Left cardiac atrium (tissue), 4 donors: Measurements from ENCODE around the gene PDGFD. TPM values are rescaled to one million over a fixed set of nuclear protein-coding genes. Genes with fewer than 3 reads are reported as not detected.
"Not testable (repeated sequence)": the region's sequence is repeated elsewhere in the genome, so short reads cannot be mapped to it uniquely, and the experiment has no call there.

Source experiments
- ATAC-seq, 2 donors: fragments of 200-7000 bp; cut with Tn5 transposase; one replicate each; pipeline ENCODE4 v1.9.1; 2020; ENCODE audit warnings: mild to moderate bottlenecking in 2 of 2, moderate library complexity in 2 of 2
- DNase-seq: peaks from one replicate; pipeline ENCODE4 v3.0.0-alpha.2; 2020
- intact Hi-C, 2 donors: fragments of 100-400 bp; cut with DNase I; formaldehyde crosslinking; loops; one replicate each; pipeline versions ENCODE4 v1.14.1 to v1.15.1; 2022 to 2023
- total RNA-seq, 2 donors: library from RNA; stranded (reverse); fragmentation: NEBNext Ultra II Directional; extraction: Animal tissue kit (Norgen Biotek cat#: 25700); gene quantifications; one replicate each; pipeline ENCODE4 v1.2.1, GENCODE V29; 2021
- donor health status: DM: no; HTN: yes; CAD: no.
- donor health status: DM: no; HTN: yes; CAD: no; lungs with severe emphysema.
- donor health status: DM: yes; HTN: yes; CAD: no.
- donor health status: Dilated cardiomyopathy.

PDGFD gene
- total RNA-seq, 2 donors from 2014 or later, result 8.7 to 17.3 TPM

- DNase-seq (no peak), ATAC-seq (peak in 1 of 2 donors; percentile 37)
- intact Hi-C loops, result no loop called here
Measured at GRCh38 chr11:104064034-104064630, 99.8 kb downstream of the PDGFD start.

GRCh38 chr11:104061853-104062521 is 102.0 kb downstream of the PDGFD start:
- no peak for DNase-seq
- ATAC-seq, result peak; percentile 59 to 76
- intact Hi-C loops, result no loop called here

GRCh38 chr11:104060820-104061219 is 103.1 kb downstream of the PDGFD start:
- ATAC-seq, result peak in 1 of 2 donors; percentile 31
- intact Hi-C loops, result no loop called here
- no peak for DNase-seq

GRCh38 chr11:104060004-104060794 is 103.7 kb downstream of the PDGFD start:
- DNase-seq (no peak), ATAC-seq (peak in 1 of 2 donors; percentile 57)
- intact Hi-C loops, result no loop called here

- ATAC-seq (no peak), DNase-seq (no peak)
- intact Hi-C loops, result no loop called here
Measured at GRCh38 chr11:104058680-104059079, 105.3 kb downstream of the PDGFD start.

GRCh38 chr11:104057908-104058307 is 106.0 kb downstream of the PDGFD start:
- ATAC-seq (no peak), DNase-seq (no peak)
- intact Hi-C loops, result no loop called here

- no peak for ATAC-seq
- DNase-seq, result no peak
- intact Hi-C loops, result no loop called here
Measured at GRCh38 chr11:104055596-104055995, 108.4 kb downstream of the PDGFD start.

GRCh38 chr11:104054911-104055529 is 108.9 kb downstream of the PDGFD start:
- ATAC-seq (no peak), DNase-seq (no peak)
- intact Hi-C loops, result no loop called here

- intact Hi-C loops, result no loop called here
- DNase-seq (no peak), ATAC-seq (no peak)
Measured at GRCh38 chr11:104053743-104054478, 110.0 kb downstream of the PDGFD start.

- no peak for DNase-seq
- intact Hi-C loops, result no loop called here
- no peak for ATAC-seq
Measured at GRCh38 chr11:104051778-104052177, 112.2 kb downstream of the PDGFD start.

- ATAC-seq (no peak), DNase-seq (no peak)
- intact Hi-C loops, result no loop called here
Measured at GRCh38 chr11:104049116-104049515, 114.8 kb downstream of the PDGFD start.

GRCh38 chr11:104046858-104047257 is 117.1 kb downstream of the PDGFD start:
- ATAC-seq, intact Hi-C loops, DNase-seq: not testable (repeated sequence)

- DNase-seq, result no peak
- no peak for ATAC-seq
- intact Hi-C loops, result no loop called here
Measured at GRCh38 chr11:104046331-104046730, 117.6 kb downstream of the PDGFD start.

- intact Hi-C loops, result no loop called here
- ATAC-seq, result no peak
- no peak for DNase-seq
Measured at GRCh38 chr11:104043678-104044239, 120.2 kb downstream of the PDGFD start.

- DNase-seq (no peak), ATAC-seq (no peak)
- intact Hi-C loops, result no loop called here
Measured at GRCh38 chr11:104043142-104043541, 120.8 kb downstream of the PDGFD start.

GRCh38 chr11:104041792-104042191 is 122.2 kb downstream of the PDGFD start:
- intact Hi-C loops, result no loop called here
- DNase-seq, result no peak
- ATAC-seq, result no peak

- no peak for DNase-seq
- intact Hi-C loops, result no loop called here
- no peak for ATAC-seq
Measured at GRCh38 chr11:104036995-104037394, 127.0 kb downstream of the PDGFD start.

GRCh38 chr11:104036588-104036987 is 127.4 kb downstream of the PDGFD start, which contains the start of gene DDI1:
Gene DDI1, plus strand, starts transcription at chr11:104036640. Its CDS starts 183 bp downstream, at chr11:104036823.
- no peak for DNase-seq
- ATAC-seq, result no peak
- intact Hi-C loops, result no loop called here

GRCh38 chr11:104033561-104033960 is 130.4 kb downstream of the PDGFD start:
- ATAC-seq (no peak), DNase-seq (no peak)
- intact Hi-C loops, result no loop called here
